Activated CD8-positive, alpha-beta memory T cell treated with anti-CD3 and anti-CD28 coated beads, Interleukin-2, amount 50 U/mL, for 48 hours (primary cell): Measurements from ENCODE around the gene APBA3.

Source experiments
- DNase-seq: peaks from one replicate; pipeline ENCODE4 v3.0.0-alpha.2; 2020

Gene APBA3

DNA sequence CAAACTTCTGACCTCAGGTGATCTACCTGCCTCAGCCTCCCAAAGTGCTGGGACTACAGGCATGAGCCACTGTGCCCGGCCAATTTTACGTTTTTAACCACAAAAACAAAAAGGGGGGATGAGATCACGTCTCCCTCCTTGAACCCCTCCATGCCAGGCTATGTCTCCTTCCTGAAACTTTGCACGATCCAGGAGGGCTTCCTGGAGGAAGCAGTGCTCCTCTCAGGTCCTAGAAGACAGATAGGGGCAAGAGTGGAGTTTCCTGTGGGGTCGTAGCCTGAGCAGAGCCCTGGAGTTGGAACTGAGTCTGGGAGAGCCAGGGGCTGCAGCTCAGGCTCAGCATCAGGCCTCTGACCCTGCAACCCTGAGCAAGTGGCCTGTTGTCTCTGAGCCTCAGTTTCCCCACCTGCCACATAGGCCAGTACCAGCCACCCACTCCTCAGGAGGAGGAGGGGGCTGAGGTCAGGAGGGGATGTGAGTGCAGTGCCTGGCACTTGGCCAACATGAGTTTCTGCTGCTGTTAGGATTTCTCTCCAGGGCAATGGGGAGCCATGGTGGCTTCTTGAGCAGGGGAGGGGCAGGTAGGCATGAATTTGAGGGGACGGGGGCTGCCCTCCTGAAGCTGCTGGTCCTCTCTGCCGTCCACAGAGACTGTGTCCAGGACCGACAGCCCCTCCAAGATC is 16.0 kb downstream of the APBA3 start:
- DNase-seq, result no peak

DNA sequence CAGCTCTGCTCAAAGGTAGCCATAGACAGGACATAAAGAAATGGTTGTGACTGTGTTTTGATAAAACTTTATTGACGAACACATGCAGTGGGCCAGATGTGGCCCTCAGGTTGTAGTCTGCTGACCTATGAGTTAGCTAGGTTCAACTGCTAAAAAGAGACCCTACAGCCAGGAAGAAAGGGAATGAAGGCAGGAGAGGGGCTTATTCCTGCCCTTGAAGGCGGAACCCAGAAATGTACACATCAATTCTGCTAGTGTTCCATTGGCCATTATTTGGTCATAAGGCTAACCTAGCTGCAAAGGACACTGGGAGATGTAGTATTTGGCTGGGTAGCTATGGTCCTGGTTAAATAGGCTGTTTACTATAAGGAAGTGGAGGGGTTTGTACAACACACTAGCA is 18.0 kb downstream of the APBA3 start:
- DNase-seq, result no peak

DNA sequence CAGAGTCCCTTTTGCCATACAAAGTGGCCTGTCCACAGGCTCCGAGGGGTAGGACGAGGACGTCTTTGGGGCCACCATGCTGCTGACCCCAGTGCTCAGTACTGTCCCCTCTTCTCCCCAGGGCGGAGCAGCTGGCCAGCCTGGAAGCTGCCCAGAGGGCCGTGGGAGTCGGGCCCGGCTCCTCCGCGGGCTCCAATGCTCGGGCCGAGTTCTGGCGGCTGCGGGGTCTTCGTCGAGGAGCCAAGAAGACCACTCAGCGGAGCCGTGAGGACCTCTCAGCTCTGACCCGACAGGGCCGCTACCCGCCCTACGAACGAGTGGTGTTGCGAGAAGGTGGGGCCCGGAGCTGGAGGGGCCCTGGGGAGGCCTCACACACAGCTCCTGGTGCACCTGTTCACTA is 21.1 kb downstream of the APBA3 start:
- no peak for DNase-seq

DNA sequence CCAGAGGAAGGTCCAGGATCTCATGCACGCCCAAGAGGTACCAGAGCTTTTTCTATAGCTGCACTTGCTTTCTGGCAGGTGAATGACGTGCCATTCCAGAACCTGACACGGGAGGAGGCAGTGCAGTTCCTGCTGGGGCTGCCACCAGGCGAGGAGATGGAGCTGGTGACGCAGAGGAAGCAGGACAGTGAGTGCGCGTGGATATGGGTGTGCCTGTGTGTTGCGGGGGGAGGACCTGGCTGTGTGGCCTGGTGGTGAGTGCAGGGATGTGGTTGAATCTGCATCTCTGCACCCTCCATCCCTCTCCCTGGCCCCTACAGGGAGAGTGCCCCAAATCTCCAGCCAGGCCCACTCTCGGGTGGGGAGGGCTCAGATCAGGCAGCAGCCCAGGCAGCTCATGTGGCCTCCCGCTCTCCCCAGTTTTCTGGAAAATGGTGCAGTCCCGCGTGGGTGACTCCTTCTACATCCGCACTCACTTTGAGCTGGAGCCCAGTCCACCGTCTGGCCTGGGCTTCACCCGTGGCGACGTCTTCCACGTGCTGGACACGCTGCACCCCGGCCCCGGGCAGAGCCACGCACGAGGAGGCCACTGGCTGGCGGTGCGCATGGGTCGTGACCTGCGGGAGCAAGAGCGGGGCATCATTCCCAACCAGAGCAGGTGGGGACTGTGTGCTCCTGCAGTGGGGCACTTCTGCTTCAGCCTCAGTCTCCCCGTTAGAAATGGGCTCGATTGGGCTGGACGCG is 22.8 kb downstream of the APBA3 start:
- DNase-seq, result no peak

DNA sequence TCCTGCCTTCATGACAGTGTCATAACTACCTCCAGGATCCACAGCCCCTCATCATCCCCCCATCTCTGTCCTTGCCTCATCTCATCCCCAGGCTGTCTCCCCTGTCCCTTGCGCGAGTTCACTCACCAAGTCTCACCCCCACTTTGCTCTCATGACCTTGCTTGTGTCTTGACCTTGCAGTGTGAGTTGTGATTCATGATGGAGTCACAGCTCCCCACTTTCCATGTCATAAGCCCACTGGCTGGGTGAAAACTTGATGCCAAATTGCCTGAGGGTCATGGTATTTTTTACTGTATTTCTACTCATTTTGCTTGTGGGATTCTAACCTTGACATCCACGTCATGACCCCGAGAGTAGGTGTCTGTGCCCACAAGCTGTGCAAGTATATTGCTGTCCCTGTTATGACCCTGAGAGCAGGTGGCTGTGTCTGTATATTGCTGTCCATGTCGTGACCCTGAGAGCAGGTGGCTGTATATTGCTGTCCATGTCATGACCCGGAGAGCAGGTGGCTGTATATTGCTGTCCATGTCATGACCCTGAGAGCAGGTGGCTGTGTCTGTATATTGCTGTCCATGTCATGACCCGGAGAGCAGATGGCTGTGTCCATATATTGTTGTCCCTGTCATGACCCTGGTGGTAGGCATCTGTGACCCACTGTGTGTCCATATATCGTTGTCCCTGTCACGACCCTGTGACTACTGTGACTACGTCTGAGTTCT is 23.8 kb downstream of the APBA3 start:
- DNase-seq, result no peak

DNA sequence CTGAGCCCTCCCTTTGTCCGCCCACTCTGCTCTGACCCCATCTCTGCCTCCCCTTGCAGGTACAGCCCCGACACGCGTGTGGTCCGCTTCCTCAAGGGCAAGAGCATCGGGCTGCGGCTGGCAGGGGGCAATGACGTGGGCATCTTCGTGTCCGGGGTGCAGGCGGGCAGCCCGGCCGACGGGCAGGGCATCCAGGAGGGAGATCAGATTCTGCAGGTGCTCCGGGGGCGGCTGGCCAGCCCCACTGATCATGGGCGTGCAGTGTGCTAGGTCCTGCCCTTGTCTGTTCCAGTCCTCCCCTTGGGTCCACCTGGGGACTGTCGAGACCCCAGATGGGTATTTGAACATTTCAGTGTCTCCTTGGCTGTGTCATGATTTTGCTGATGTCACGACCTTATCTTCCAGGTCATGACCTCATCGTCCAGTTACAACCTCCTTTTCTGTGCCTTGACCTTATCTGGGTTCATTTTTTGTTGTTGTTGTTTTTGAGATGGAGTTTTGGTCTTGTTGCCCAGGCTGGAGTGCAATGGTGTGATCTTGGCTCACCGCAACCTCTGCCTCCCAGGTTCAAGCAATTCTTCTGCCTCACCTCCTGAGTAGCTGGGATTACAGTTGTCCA is 25.3 kb downstream of the APBA3 start:
- no peak for DNase-seq

DNA sequence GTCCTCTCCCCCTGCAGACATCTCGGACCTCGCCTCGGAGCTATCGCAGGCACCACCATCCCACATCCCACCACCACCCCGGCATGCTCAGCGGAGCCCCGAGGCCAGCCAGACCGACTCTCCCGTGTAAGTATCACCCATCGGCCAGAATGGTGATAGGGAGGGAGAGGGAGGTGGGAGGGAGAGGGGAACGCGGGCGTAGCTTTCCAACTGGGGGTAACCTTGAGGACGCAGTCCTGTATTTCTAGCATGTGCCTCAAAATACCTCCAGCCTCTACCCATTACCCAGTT is 27.2 kb downstream of the APBA3 start:
- no peak for DNase-seq

DNA sequence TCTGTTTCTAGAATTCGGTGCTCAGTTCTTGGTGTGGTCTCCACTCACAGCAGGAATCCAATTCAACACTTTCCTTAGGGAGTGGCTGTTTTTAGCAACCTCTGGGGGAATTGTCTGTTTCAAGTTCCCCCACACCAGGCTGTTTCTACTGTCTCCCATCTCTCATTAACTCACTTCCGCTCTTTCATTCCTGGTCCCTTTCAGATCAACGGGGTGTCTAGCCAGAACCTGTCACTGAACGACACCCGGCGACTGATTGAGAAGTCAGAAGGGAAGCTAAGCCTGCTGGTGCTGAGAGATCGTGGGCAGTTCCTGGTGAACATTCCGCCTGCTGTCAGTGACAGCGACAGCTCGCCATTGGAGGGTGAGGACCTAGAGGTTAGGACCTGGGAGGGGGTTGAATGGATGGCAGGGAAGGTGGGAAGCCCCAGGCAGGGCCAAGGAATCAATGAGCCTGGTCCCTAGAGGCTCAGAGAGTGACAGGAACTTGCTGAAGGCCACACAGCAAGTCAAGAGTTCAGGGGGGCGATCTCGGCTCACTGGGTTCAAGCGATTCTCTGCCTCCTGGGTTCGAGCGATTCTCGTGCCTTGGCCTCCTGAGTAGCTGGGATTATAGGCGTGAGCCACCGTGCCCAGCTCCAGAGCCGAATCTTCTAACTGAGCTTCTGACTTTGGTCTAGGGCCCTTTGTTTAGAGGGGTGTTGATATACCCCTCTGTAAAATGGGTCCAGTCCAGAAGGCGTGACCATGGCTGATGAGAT is 27.8 kb downstream of the APBA3 start:
- DNase-seq, result no peak

DNA sequence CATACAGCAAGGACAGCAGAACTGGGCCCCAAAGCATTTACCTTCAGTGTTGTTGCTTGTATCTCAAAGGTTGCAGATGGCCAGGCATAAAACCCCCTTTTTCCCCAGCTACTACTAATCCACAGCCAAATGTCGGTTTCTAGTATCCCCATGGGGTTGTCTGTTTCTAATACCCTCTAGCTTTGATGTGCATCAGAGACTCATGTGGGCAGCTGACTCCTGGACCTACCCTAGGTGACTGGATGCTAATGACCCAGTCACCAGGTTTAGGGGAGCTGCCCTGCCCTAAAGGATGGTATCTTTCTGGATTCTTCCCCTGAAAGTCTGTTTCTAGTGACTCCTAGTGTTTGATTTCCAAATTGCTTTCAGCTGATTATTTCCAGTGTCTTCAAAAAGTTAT is 29.4 kb downstream of the APBA3 start:
- no peak for DNase-seq

DNA sequence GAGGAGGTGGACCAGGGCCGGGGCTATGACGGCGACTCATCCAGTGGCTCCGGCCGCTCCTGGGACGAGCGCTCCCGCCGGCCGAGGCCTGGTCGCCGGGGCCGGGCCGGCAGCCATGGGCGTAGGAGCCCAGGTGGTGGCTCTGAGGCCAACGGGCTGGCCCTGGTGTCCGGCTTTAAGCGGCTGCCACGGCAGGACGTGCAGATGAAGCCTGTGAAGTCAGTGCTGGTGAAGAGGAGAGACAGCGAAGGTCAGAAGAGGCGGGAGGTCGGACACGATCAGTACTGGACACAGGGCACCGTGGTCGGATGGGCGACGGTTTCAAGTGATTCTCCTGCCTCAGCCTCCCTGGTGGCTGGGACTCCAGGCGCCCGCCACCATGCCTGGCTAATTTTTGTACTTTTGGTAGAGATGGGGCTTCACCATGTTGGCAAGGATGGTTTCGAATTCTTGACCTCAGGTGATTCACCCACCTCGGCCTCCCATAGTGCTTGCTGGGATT is 31.0 kb downstream of the APBA3 start:
- no peak for DNase-seq

DNA sequence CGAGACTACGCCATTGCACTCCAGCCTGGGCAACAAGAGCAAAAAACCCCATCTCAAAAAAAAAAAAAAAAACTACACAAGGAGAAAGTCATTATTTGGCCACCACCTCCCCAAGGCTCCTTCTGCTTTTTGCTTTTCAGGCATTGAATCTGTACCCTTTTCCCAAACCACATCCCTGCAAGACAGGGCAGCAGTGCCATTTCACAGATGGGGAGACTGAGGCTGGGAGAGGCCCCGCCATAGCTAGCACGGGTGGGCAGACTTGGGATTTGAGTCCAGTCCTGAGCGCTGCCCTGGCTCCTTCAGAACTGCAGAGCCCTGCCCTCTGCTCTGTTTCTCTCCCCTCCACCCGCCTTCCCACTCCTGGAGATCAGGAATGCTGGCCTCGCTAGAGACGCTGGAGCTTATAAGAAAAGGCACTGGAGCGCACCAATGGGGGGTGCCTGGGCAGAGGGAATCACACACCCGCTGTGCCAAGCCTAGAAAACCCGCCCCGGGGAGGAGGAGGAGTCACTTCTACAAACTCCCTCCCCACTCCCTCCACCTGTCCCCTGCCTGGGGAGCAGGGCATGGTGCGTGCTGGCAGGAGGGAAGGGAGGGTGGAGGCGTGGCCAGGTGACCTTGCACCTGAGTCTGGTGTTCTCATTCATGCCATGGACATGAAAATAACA is 35.7 kb downstream of the APBA3 start:
- DNase-seq, result no peak

DNA sequence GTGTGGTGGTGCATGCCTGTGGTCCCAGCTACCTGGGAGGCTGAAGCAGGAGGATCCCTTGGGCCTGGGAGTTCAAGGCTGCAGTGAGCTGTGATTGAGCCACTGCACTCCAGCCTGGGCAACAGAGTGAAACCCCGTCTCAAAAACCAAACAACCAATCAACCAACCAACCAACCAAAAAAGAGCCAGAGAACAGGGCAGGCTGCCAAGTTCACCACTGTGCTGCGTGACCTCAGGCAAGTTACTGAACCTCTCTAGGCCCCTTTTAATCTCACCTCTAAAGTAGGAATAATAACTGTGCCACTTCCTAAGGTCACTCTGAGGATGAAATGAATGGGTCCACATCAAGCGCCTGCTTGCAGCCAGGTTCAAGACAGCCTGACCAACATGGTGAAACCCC is 36.4 kb downstream of the APBA3 start:
- no peak for DNase-seq

DNA sequence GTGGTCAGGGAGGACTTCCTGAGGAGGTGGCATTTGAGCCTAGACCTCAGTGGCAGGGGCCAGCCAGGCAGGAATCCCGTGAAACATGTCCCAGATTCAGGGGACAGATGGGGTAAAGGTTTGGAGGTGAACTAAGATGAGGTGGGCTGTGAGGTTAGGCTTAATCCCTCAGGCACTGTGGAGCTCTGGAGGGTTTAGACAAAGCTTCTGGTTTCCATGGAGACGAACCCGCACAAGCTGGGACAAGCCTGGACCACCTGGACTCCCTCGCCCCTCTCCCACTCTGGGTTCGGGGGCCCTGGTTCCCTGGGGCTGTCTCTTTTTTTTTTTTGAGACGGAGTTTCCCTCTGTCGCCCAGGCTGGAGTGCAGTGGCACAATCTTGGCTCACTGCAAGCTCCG is 37.6 kb downstream of the APBA3 start:
- DNase-seq, result no peak

DNA sequence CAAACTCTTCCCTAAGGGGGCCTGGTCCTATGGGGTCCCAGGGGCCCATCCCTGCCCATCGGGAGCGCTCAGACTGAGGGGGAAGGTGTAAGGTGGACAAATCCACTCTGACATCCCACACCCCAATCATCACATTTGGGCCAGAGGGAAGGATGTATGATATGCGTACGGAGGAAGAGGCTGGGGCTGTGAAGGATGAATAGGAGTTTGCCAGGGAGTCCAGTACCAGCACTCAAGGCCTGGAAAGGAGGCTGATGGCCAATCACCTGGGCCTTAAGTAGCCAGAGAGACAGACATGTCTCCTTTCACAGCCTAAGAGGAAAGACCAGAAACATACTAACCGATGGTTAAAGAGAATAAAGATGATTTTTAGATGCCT is 38.4 kb downstream of the APBA3 start:
- DNase-seq, result no peak

DNA sequence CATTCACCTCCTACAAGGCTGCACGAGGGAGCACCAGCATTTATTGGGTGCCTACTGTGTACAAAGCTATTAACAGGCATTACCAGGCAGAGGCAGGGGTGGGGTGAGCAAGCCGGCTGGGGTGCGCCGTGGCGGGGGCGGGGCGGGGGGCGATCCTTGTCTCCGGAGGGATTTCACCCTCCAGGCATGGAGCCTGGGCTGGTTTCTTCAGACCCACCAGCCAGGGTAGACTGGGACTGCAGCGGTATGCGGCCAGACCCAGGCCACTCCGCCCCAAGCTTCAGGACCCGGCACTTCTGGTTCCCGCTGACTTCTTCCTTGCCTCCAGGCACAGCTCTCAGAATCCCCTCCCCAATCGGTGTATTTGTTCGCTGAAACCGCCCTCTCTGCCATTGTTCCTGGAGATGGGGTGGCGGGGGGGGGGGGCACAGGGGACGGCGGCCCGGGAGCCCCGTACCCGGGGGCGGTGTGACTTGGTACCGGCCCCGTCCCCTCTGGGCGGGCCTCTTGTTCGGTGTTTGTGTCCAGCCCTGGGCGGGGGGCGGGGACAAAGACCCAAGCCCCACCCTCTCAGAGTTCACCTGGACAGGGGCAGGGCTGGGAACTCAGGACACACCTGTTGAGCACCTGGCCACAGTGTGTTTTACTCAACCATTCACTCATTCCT is 38.9 kb downstream of the APBA3 start:
- no peak for DNase-seq

DNA sequence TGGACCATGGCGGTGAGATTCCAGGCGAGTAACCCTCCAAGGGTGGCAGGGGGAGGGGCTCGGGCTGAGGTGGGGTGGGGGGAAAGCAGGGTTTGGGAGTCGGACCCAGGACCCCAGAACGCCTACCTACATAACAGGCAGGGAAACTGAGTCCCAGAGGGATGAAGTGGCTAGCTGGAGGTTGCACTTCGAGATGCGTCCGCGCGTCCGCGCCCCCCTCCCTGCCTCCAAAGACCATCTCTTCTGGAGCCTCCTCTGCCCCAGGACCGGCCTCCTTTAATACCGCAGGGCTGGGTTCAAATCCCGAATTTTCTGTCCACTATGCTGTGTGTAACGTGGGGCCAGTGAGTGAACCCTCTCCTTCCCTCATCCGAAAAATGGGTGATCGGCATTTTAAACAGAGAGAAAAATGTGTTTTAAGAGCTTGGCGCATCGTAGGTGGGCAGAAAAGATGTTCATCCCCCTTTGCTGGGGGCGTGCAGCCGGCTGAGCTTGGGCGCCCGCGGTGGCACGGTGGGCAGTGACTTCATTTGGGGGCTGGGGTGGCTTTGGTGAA is 39.5 kb downstream of the APBA3 start:
- DNase-seq, result no peak

DNA sequence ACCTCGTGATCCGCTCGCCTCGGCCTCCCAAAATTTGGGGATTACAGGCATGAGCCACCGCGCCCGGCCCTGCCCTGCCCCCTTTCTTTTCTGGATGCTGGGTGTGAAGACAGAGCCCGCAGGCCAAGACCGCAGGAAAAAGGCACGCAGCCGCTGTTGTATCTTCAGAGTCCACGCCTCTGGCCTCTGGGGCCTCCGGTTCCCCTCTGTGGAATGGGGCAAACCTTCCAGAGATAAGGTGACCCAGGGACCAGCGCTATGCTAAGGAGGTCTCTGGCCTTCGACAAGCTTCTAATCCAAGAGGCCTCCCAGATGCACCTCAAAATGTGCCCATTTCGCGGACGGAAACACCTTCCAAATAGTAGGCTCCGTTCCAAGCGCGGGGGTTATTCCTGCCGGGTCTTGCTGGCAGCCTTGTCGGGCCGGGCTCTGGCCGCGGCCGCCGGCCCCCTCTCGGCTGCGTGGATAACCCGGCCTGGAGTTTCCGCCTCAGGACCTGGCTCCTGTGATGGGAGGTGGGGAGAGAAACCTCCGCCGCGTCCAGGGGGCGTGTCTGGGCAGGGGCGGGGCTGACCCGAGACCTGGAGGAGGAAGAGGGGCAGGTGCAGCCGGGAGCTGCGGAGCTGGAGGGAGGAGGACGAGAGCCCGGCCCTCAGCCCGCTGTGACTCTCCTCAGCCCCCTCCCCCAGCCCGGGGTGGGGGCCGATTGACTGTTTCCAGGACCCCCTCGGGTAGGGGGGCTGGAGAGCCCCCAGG is 40.2 kb downstream of the APBA3 start:
- peak; percentile 90 for DNase-seq

DNA sequence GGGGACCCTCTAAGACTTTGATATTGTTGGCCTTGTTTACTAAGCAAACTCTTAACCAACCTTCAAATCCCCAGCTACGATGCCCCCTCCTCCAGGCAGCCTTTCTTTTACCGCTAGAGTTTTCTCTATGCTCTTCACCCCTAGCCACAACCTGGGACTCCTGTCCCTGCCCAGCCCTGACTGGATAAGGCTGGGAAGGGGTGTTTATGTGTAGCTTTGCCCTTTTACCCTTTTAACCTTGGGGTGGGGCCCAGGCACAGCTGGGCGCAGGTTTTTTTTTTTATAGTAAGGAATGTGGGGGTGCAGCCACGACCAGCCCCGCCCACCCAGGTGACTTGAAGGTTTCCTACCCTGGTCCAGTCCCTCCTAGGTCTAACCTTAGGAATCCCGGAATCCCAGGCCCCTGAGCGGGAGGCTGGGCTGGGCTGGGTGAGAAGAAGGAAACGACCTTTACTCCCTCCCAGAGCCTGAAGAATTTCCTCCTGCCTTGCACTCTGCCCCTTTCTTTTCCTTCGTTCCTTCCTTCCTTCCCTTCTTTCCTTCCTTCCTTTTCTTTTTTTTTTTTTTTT is 41.1 kb downstream of the APBA3 start:
- no peak for DNase-seq

DNA sequence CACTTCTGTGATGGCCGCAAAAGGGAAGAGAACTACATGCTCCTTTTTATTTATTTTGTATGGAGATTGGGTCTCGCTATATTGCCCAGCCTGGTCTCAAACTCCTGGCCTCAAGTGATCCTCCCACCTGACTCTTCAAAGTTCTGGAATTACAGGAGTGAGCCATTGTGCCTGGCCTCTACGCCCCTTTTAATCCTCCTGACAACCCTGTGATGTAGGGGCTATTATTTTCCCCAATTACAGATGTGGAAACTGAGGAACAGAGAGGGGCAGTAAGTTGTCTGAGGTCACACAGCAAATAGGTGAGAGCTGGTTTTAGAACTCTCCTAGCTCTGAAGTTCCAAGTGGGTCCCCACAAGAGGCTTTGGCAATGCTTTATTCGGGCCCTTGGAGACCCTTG is 41.6 kb downstream of the APBA3 start:
- no peak for DNase-seq

DNA sequence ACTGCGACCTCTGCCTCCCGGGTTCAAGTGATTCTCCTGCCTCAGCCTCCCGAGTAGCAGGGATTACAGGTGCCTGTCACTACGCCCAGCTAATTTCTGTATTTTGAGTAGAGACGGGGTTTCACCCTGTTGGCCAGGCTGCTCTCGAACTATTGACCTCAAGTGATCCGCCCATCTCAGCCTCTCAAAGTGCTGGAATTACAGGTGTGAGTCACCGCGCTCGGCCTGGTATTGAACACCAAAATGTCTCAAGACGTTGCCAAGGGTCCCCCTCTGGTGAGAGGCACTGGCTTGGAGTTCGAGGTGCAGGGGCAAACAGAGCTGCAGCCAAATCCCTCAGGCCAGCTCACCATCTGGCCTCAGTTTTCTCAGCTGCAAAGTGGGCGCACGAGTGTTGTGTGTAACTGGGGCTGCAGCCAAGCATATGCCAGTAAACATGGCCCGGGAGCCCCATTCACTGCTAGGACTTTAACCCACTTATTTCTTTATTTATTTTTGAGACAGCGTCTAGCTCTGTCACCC is 45.3 kb downstream of the APBA3 start:
- no peak for DNase-seq
